GM19025 (cell line): Measurements from ENCODE around the gene SSTR5.
"Not testable (repeated sequence)": the region's sequence is repeated elsewhere in the genome, so short reads cannot be mapped to it uniquely, and the experiment has no call there.

Experiments
- ATAC-seq: cut with Tn5 transposase; IDR thresholded peaks from one replicate; pipeline ENCODE4 v1.9.1; 2021; ENCODE audit warnings: mild to moderate bottlenecking, low read depth, moderate library complexity; ENCODE audit not compliant: unreplicated experiment

SSTR5 gene

GRCh38 chr16:1072526-1073261, at the start of gene SSTR5:
TSS of gene SSTR5 (plus strand) at chr16:1072747. CDS start at chr16:1078869, 6,122 bp downstream.
- ATAC-seq: no peak

- no peak for ATAC-seq
These were observed 48.4 kb upstream of the SSTR5 start for GRCh38 chr16:1024138-1024537.

- ATAC-seq: not testable (repeated sequence)
These were observed 47.3 kb upstream of the SSTR5 start for GRCh38 chr16:1025183-1025809.

DNA sequence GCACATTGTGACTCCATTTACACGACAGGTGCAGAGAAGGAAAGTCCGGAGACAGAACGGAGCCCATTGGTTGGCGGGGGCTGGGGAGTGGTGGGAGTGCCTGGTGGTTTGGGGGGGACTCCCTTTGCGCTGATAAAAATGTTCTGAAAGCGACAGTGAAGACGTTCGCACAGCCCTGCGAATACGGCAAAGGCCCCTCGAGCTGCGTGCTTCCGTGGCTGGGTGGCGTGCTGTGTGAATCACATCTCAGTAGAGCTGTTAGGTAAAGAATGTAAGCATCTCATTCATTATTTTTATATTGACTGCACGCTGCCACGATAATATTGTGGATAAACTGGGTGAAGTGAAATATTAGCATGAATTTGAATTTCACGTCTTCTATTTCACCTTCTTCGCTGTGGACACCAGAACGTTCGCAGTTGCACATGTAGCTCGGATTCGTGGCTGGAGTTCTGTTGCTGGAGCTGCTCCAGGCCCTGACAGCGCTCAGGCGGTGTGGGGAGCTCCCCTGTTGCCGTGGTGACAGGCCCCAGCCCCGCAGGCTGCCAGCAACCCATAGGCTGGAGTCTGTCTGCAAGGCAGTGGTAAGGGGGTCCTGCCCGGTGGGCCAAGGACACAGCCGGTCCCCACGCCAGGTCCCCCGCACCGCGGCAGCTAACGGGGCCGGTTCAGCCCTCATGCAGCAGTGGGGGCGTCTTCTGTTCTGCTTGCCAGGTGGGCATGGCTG, 46.3 kb upstream of the SSTR5 start:
- ATAC-seq: no peak

DNA sequence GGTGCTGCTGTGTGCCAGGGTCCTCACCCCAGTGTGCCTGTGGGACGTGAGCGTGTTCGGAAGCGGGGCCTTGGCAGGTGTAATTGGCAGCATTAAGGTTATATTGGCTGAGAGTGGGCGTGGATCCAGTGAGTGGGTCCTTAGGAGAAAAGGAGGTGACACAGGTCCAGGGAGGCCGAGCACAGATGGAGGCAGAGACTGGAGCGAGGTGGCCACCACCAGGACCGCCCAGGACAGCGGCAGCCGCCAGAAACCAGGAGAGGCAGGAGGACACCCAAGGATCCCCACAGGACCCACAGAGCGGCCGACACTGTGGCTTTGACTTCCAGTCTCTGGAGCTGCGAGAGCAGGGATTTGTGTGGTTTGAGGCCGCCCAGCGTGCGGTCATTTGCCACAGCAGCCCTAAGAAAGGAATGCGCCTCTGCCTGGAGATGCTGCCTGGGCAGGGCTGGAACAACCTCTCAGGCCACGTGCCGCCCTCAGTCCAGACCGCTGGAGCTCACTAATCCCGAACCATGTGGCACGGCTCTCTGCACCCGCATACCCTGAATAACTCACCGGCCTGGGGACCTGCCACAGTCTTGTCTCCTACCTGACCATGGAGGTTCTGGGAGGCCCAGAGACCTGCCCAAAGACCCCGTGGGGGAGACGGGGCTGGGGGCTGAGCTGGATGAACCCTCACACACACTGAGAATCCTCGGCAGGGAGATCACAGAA, 45.6 kb upstream of the SSTR5 start:
- no peak for ATAC-seq

GRCh38 chr16:1027501-1027815, 45.1 kb upstream of the SSTR5 start:
- ATAC-seq: no peak

- ATAC-seq: no peak
These were observed 44.5 kb upstream of the SSTR5 start for GRCh38 chr16:1028056-1028455.

DNA sequence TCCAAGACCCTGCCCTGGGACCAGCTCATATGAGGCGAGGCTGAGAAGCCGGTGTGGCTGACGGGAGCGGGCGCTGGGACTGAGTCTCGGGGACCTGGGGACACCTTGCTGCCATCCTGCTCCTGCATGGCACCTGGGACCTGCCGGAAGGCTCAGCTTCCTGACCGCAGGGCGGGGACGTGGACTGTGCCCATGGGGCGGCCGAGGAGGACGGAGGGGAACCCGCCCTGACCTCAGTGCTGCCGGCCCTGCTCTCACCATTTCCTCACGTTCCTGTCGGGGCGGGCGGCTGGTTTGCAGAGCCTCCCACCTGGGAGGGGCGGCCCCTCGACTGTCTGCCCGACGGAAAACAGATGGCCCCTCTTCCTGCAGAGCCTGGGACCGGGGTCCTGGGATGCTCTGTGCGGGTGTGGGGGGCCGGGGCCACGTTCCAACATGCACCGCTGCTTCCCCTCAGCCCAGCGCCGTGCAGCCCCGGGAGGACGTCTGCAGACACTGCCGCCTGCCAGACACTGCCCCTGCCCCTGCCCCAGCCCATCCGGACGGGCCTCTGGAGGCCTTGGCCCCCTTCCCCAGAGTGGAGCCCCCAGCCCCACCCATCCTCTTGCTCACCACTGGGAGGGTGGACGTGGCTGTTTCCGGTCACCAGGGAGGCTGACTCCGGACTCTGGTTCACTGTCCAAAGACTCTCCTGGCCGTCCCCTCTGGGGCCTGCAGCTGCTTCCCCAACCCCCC, 43.9 kb upstream of the SSTR5 start:
- ATAC-seq: no peak

GRCh38 chr16:1029259-1029545, 43.3 kb upstream of the SSTR5 start:
- no peak for ATAC-seq

- no peak for ATAC-seq
These were observed 42.1 kb upstream of the SSTR5 start for GRCh38 chr16:1030473-1030901.

GRCh38 chr16:1031666-1032065, 40.9 kb upstream of the SSTR5 start:
- ATAC-seq: no peak

- ATAC-seq: no peak
These were observed 39.9 kb upstream of the SSTR5 start for GRCh38 chr16:1032607-1033006.

- no peak for ATAC-seq
These were observed 39.3 kb upstream of the SSTR5 start for GRCh38 chr16:1033128-1033679.

- no peak for ATAC-seq
These were observed 38.1 kb upstream of the SSTR5 start for GRCh38 chr16:1034230-1035065.

- ATAC-seq: no peak
These were observed 37.5 kb upstream of the SSTR5 start for GRCh38 chr16:1035066-1035415.

DNA sequence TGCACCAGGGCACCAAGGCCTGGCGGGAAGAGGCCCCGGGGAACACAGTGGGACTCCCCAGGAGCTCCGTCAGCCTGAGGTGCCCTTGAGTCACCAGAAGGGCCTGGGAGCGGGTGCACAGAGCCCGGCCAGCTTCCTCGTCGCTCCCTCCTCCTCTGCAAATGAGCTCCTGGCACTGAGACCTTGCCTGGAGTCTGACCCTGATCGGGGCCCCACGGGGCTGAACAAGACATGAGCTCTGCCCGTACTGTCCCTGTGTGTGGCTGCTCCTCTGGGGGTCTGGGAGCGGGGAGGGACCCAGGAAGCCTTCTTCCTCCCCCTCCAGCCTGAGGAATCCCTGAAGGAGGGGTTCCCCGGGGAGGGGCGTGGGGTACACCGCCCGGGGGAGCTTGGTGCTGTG, 36.4 kb upstream of the SSTR5 start:
- no peak for ATAC-seq

GRCh38 chr16:1036726-1037393, 35.7 kb upstream of the SSTR5 start:
- no peak for ATAC-seq

DNA sequence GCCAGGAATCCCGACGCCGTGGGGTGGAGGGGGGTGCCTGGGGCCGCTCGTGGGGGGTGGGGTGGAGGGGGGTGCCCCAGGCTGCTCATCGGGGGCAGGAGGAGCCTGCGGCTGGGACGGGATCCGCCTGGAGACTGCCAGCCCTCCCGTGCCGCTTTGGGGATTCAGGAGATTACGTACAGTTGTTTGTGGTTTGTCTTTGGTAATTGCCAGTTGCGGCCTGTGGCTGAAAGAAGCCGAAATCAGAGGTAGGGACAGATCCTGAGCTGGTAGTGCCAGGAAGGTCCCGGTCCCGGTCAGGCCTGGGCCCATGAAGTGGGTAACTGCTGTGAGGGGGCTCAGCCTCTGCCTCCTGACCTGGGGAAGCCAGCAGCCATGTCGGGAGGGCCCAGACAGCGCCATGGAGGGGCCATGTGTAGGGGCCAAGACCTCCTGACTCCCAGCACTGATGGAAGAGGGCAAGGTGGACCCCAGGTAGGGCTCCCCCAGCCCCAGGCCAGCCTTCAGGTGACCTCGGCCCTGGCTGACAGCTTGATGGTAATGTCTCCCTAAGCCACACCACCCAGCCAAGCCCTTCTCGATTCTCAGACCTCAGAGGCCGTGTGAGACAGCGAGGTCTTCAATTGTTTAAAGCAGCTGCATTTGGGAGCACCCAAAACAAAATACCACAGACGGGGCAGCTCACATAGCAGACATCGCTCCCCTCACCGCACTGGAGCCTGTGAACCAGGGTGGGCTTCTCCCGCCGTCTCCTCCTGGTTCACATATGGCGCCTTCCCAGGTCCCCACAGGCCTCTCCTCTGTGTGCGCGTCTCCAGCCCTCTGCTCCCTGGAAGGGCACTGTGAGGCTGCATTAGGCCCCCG, 34.9 kb upstream of the SSTR5 start:
- ATAC-seq: no peak
